ENCODE data around the gene BNIP5.

The BNIP5 gene

GRCh38 chr6:36277946-36278470 lies 58.7 kb downstream of the BNIP5 start:
- no peaks in the 10 kb centered on the region for H3K9me3 ChIP-seq (ENCODE audit: control insufficient read depth, low read length)
- no peak overlapping the region for H3K4me3 ChIP-seq (ENCODE audit: extremely low read depth, insufficient read depth, low read length, poor library complexity, severe bottlenecking)
- no peaks in the 10 kb centered on the region for H3K36me3 ChIP-seq (ENCODE audit: control insufficient read depth, insufficient read depth, low read length)
- H3K27ac ChIP-seq (ENCODE audit: low read depth, low read length, severe bottlenecking): no peak overlapping the region
- 88 to 100% methylated on average over 1 to 2 of the region's 2 CpGs for WGBS, 2 experiments (ENCODE audit: insufficient coverage in 2 of 2)
- H3K4me1 ChIP-seq (ENCODE audit: control insufficient read depth, insufficient read depth, low read length, poor library complexity, severe bottlenecking): no peaks in the 10 kb centered on the region

DNA sequence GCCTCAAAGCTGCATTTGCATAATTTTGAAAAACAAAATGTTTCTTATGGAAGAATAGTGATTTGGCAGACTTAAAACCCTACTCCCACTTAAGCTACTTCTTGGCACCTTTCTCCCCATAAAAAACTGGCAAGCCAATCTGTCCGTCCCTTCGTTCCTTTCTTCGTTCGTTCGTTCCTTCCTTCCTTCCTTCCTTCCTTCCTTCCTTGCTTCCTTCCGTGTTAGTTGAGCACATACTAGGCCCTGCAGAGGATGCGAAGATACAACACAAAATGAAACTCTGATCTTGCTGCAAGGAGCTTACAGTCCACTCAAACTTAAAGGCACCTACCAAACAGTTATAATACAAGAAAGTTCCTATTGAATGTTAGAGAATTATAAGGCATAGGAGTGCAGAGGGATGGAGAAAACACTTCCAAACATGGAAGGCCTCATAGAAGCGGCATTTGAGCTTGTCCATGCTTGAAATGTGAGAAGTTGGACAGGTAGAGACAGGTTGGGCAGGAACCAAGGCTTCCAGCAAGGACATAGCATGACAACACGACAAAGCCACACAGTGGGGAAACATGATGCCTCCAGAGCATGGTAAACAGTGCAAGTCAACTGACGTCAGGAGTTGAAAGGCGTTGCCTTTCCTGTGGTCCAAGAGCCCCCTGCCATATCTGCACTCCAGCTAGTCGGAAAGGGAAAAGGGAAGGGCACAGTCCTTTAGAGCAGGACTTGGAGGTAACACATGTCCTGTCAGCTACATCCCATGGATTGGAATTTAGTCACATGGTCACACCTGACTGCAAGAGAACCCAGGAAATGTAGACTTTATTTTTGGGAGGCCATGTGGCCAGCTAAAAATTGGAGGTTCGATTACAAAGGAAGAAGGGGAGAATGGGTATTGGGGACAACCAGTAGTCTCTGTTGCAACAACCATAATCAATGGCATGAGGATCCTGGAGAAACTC lies 59.8 kb downstream of the BNIP5 start:
- no peak overlapping the region for H3K27ac ChIP-seq (ENCODE audit: low read depth, low read length, severe bottlenecking)
- no peaks in the 10 kb centered on the region for H3K9me3 ChIP-seq (ENCODE audit: control insufficient read depth, low read length)
- H3K4me1 ChIP-seq (ENCODE audit: control insufficient read depth, insufficient read depth, low read length, poor library complexity, severe bottlenecking): no peaks in the 10 kb centered on the region
- no peak overlapping the region for H3K4me3 ChIP-seq (ENCODE audit: extremely low read depth, insufficient read depth, low read length, poor library complexity, severe bottlenecking)
- H3K36me3 ChIP-seq (ENCODE audit: control insufficient read depth, insufficient read depth, low read length): no peaks in the 10 kb centered on the region
- WGBS, 2 experiments (ENCODE audit: insufficient coverage in 2 of 2): 87 to 89% methylated on average over 9 to 12 of the region's 13 CpGs

GRCh38 chr6:36273802-36274514 lies 62.7 kb downstream of the BNIP5 start:
- no peaks in the 10 kb centered on the region for H3K36me3 ChIP-seq (ENCODE audit: control insufficient read depth, insufficient read depth, low read length)
- H3K9me3 ChIP-seq (ENCODE audit: control insufficient read depth, low read length): no peaks in the 10 kb centered on the region
- peaks cover 6% of the 10 kb centered on the region for H3K4me1 ChIP-seq (ENCODE audit: control insufficient read depth, insufficient read depth, low read length, poor library complexity, severe bottlenecking)
- WGBS, 2 experiments (ENCODE audit: insufficient coverage in 2 of 2): 87 to 89% methylated on average over 5 to 11 of the region's 15 CpGs
- H3K4me3 ChIP-seq (ENCODE audit: extremely low read depth, insufficient read depth, low read length, poor library complexity, severe bottlenecking): no peak overlapping the region
- H3K27ac ChIP-seq (ENCODE audit: low read depth, low read length, severe bottlenecking): no peak overlapping the region

- H3K4me3 ChIP-seq (ENCODE audit: extremely low read depth, insufficient read depth, low read length, poor library complexity, severe bottlenecking): no peak overlapping the region
- H3K9me3 ChIP-seq (ENCODE audit: control insufficient read depth, low read length): no peaks in the 10 kb centered on the region
- WGBS, 2 experiments (ENCODE audit: insufficient coverage in 2 of 2): 100% methylated on average over 1 of the region's 5 CpGs; no CpG with 5 or more reads in 1 of the 2 experiments
- H3K4me1 ChIP-seq (ENCODE audit: control insufficient read depth, insufficient read depth, low read length, poor library complexity, severe bottlenecking): peaks cover 12% of the 10 kb centered on the region
- H3K36me3 ChIP-seq (ENCODE audit: control insufficient read depth, insufficient read depth, low read length): no peaks in the 10 kb centered on the region
- no peak overlapping the region for H3K27ac ChIP-seq (ENCODE audit: low read depth, low read length, severe bottlenecking)
Measured at GRCh38 chr6:36273067-36273466, 63.6 kb downstream of the BNIP5 start.

DNA sequence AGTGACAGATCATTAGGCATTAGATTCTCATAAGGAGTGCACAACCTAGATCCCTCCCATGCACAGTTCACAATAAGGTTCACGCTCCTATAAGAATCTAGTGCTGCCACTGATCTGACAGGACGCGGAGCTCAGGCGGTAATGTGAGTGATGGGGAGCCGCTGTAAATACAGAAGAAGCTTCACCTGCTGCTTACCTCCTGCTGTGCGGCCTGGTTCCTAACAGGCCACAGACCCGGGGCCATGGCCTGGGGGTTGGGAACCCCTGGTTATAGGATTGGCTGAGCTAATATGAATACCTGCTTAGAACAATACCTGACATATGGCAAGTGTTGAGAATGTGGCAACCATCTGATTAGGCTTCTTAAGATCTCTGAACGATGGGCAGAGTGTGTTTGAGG lies 64.5 kb downstream of the BNIP5 start:
- Histone ChIP-seq H3K9me3 (ENCODE audit: control insufficient read depth, low read length) (no peaks in the 10 kb centered on the region), H3K4me1 (ENCODE audit: control insufficient read depth, insufficient read depth, low read length, poor library complexity, severe bottlenecking) (peaks cover 12% of the 10 kb centered on the region), H3K27ac (ENCODE audit: low read depth, low read length, severe bottlenecking) (no peak overlapping the region), H3K36me3 (ENCODE audit: control insufficient read depth, insufficient read depth, low read length) (no peaks in the 10 kb centered on the region), H3K4me3 (ENCODE audit: extremely low read depth, insufficient read depth, low read length, poor library complexity, severe bottlenecking) (no peak overlapping the region)
- WGBS, 2 experiments (ENCODE audit: insufficient coverage in 2 of 2): 80 to 95% methylated on average over 6 to 7 of the region's 8 CpGs

- Histone ChIP-seq H3K36me3 (ENCODE audit: control insufficient read depth, insufficient read depth, low read length) (no peaks in the 10 kb centered on the region), H3K27ac (ENCODE audit: low read depth, low read length, severe bottlenecking) (no peak within 1 kb of the TSS), H3K4me1 (ENCODE audit: control insufficient read depth, insufficient read depth, low read length, poor library complexity, severe bottlenecking) (peaks cover 12% of the 10 kb centered on the region), H3K4me3 (ENCODE audit: extremely low read depth, insufficient read depth, low read length, poor library complexity, severe bottlenecking) (no peak within 1 kb of the TSS), H3K9me3 (ENCODE audit: control insufficient read depth, low read length) (peaks cover 6% of the 10 kb centered on the region)
- WGBS, 2 experiments (ENCODE audit: insufficient coverage in 2 of 2): 81 to 84% methylated on average over 24 to 27 of the region's 32 CpGs
Measured at GRCh38 chr6:36269834-36270705, 66.6 kb downstream of the BNIP5 start, which contains the start of gene PNPLA1. Gene PNPLA1 (plus strand): TSS chr6:36270060. CDS start chr6:36270460, 400 bp downstream.

DNA sequence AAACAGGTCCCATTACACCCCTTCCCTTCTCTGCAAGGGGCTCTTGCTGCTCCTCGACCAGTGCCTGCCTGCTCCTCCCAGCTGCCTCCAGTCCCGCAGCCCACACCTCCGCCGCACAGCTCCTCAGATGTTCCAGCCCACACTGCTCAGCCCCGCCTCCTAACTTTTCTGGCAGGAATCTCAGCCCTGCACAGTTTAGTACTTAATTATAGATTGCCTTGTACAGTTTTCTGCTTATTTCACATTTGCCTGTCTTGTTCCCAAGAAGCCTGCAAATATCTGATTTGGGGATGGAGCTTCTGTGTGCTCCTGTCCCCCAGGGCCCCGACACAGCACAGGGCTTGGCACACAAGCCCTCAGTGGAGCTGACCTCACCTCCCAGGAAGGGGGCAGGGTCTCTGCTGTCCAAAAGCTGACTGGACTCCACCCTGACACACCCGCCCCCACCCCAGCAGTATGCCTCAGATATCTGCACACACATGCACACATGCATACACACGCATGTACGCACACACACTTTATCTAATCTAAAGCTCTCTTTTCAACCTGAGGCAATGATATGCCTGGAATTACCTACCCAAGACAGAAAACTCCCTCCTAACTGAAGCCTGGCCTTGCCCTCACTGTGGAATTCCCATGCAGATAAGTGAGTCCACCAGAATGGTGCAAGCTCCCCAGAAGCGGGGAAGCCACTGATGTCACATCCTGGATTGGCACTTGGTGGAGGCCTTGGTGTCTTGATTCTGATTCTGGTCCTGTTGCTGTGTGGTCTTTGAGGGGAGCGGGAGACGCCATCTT lies 68.0 kb downstream of the BNIP5 start:
- peaks cover 6% of the 10 kb centered on the region for H3K9me3 ChIP-seq (ENCODE audit: control insufficient read depth, low read length)
- H3K27ac ChIP-seq (ENCODE audit: low read depth, low read length, severe bottlenecking): no peak overlapping the region
- 90 to 91% methylated on average over 8 to 9 of the region's 12 CpGs for WGBS, 2 experiments (ENCODE audit: insufficient coverage in 2 of 2)
- H3K4me1 ChIP-seq (ENCODE audit: control insufficient read depth, insufficient read depth, low read length, poor library complexity, severe bottlenecking): peaks cover 12% of the 10 kb centered on the region
- H3K4me3 ChIP-seq (ENCODE audit: extremely low read depth, insufficient read depth, low read length, poor library complexity, severe bottlenecking): no peak overlapping the region
- no peaks in the 10 kb centered on the region for H3K36me3 ChIP-seq (ENCODE audit: control insufficient read depth, insufficient read depth, low read length)

GRCh38 chr6:36267731-36268477 lies 68.8 kb downstream of the BNIP5 start:
- H3K9me3 ChIP-seq (ENCODE audit: control insufficient read depth, low read length): peaks cover 6% of the 10 kb centered on the region
- no peak overlapping the region for H3K27ac ChIP-seq (ENCODE audit: low read depth, low read length, severe bottlenecking)
- WGBS, 2 experiments (ENCODE audit: insufficient coverage in 2 of 2): 96 to 98% methylated on average over 4 of the region's 4 CpGs
- H3K4me1 ChIP-seq (ENCODE audit: control insufficient read depth, insufficient read depth, low read length, poor library complexity, severe bottlenecking): peaks cover 12% of the 10 kb centered on the region
- H3K4me3 ChIP-seq (ENCODE audit: extremely low read depth, insufficient read depth, low read length, poor library complexity, severe bottlenecking): no peak overlapping the region
- H3K36me3 ChIP-seq (ENCODE audit: control insufficient read depth, insufficient read depth, low read length): no peaks in the 10 kb centered on the region

GRCh38 chr6:36266913-36267644 lies 69.6 kb downstream of the BNIP5 start:
- 91 to 96% methylated on average over 12 to 13 of the region's 13 CpGs for WGBS, 2 experiments (ENCODE audit: insufficient coverage in 2 of 2)
- peaks cover 12% of the 10 kb centered on the region for H3K4me1 ChIP-seq (ENCODE audit: control insufficient read depth, insufficient read depth, low read length, poor library complexity, severe bottlenecking)
- H3K27ac ChIP-seq (ENCODE audit: low read depth, low read length, severe bottlenecking): no peak overlapping the region
- no peak overlapping the region for H3K4me3 ChIP-seq (ENCODE audit: extremely low read depth, insufficient read depth, low read length, poor library complexity, severe bottlenecking)
- H3K9me3 ChIP-seq (ENCODE audit: control insufficient read depth, low read length): peaks cover 6% of the 10 kb centered on the region
- no peaks in the 10 kb centered on the region for H3K36me3 ChIP-seq (ENCODE audit: control insufficient read depth, insufficient read depth, low read length)

Data from mesodermal cell (in vitro differentiated cells).